Sigmoid colon (tissue), 4 donors: ENCODE measurements around the gene INPP5F.

Experiments
- EP300 ChIP-seq, 4 donors: sonication (generic); formaldehyde crosslinking; IDR thresholded peaks; one replicate each; pipeline ENCODE4 v1.6.1; 2017; ENCODE audit warnings: antibody characterized with exemption in 4 of 4
- POLR2A ChIP-seq, 2 donors: fragments of 450-650 bp; IDR thresholded peaks; one replicate each; pipeline ENCODE4 v1.6.1; 2016; ENCODE audit warnings: antibody characterized with exemption in 2 of 2, mild to moderate bottlenecking in 2 of 2, moderate library complexity in 2 of 2
- TF ChIP-seq, protein P1 (sequence below), 4 experiments: fragments of 450-650 bp in 3 of 4; fragments of 200-600 bp in 1 of 4; IDR thresholded peaks; one replicate each; pipeline ENCODE4 v1.5.1; 2016 to 2019; ENCODE audit warnings: antibody characterized with exemption in 4 of 4, mild to moderate bottlenecking in 3 of 4, moderate library complexity in 2 of 4

GRCh38 chr10:119753309-119753708 lies 27.5 kb downstream of the INPP5F start:
- TF ChIP-seq POLR2A (IDR thresholded peaks at IDR 0.05) (no peak), EP300 (IDR thresholded peaks at IDR 0.05) (no peak)
- TF ChIP-seq, protein P1, sequence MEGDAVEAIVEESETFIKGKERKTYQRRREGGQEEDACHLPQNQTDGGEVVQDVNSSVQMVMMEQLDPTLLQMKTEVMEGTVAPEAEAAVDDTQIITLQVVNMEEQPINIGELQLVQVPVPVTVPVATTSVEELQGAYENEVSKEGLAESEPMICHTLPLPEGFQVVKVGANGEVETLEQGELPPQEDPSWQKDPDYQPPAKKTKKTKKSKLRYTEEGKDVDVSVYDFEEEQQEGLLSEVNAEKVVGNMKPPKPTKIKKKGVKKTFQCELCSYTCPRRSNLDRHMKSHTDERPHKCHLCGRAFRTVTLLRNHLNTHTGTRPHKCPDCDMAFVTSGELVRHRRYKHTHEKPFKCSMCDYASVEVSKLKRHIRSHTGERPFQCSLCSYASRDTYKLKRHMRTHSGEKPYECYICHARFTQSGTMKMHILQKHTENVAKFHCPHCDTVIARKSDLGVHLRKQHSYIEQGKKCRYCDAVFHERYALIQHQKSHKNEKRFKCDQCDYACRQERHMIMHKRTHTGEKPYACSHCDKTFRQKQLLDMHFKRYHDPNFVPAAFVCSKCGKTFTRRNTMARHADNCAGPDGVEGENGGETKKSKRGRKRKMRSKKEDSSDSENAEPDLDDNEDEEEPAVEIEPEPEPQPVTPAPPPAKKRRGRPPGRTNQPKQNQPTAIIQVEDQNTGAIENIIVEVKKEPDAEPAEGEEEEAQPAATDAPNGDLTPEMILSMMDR (IDR thresholded peaks at IDR 0.05): no peak
